Tibial nerve (tissue), 4 donors: ENCODE data around the gene CCDC188.

Experiments used
- EP300 ChIP-seq, 2 donors: sonication (generic); formaldehyde crosslinking; IDR thresholded peaks; one replicate each; pipeline ENCODE4 v1.6.1; 2017; ENCODE audit warnings: antibody characterized with exemption in 2 of 2, mild to moderate bottlenecking in 1 of 2
- TF ChIP-seq, protein P1 (sequence below), 5 experiments: fragments of 200-600 bp in 3 of 5; fragments of 450-650 bp in 2 of 5; sonication (generic) in 3 of 5; IDR thresholded peaks; one replicate each; pipeline ENCODE4 v1.5.1; 2016 to 2019; ENCODE audit warnings: antibody characterized with exemption in 5 of 5, mild to moderate bottlenecking in 3 of 5, moderate library complexity in 2 of 5

DNA sequence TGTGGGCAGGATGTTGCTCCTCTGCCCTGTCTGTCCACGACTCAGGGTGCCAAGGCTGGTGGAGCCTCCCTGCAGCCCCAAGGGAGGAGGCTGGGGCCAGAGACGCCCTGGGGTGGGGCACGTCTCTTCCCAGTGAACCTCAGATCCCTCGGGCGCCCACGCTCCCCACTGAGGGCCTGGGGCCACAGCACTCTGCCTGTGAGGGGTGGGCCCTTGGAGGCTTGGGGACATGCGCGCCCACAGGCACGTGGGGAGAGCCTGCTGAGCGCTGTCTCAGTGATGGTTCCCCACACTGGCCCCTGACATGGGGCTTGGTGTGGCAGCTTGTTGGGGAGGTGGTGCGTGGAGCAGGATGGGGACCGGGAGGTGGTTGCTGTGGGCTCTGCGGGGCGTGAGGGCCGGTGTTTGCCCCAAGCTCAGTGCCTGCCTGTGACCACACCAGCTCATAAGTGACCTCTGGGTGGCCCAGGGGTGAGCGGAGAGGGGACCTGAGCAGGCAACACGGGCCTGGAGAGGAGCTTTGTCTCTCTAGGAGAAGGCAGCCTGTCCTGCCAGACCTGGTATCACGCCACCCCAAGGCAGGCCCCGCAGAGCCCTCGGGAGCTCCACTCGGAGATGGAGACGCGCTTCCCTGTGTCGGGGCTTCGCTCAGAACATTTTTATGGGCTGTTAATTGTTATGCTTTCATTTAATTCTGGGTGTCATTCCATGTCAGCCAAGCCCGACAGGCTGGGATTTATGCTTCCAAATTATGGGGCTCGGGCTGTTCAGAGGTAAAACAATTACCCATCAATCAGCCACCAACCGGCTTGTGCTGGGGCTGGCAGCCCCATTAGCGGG is 27.4 kb upstream of the CCDC188 start:
- TF ChIP-seq, protein P1, sequence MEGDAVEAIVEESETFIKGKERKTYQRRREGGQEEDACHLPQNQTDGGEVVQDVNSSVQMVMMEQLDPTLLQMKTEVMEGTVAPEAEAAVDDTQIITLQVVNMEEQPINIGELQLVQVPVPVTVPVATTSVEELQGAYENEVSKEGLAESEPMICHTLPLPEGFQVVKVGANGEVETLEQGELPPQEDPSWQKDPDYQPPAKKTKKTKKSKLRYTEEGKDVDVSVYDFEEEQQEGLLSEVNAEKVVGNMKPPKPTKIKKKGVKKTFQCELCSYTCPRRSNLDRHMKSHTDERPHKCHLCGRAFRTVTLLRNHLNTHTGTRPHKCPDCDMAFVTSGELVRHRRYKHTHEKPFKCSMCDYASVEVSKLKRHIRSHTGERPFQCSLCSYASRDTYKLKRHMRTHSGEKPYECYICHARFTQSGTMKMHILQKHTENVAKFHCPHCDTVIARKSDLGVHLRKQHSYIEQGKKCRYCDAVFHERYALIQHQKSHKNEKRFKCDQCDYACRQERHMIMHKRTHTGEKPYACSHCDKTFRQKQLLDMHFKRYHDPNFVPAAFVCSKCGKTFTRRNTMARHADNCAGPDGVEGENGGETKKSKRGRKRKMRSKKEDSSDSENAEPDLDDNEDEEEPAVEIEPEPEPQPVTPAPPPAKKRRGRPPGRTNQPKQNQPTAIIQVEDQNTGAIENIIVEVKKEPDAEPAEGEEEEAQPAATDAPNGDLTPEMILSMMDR (IDR thresholded peaks at IDR 0.05), result no peak
- TF ChIP-seq EP300 (IDR thresholded peaks at IDR 0.05), result no peak
